ENCODE data around the gene PRSS12.

DNA sequence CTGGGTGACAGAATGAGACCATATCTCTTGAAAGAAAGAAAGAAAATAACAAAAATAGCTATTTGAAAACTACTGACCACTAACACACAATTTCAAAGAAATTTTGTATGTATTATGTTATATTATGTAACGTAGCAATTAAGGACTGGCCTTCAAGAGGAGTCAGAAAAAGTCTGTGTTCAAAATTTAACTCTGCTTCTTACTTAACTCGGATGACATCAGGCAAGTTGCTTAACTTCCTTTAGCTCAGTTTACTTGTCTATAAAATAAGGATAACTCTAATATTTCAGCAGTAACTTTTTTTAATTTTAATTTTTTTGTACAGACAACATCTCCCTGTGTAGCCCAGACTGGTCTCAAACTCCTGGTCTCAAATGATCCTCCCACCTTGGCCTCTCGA lies 14.6 kb upstream of the PRSS12 start:
- TF ChIP-seq, protein P1, sequence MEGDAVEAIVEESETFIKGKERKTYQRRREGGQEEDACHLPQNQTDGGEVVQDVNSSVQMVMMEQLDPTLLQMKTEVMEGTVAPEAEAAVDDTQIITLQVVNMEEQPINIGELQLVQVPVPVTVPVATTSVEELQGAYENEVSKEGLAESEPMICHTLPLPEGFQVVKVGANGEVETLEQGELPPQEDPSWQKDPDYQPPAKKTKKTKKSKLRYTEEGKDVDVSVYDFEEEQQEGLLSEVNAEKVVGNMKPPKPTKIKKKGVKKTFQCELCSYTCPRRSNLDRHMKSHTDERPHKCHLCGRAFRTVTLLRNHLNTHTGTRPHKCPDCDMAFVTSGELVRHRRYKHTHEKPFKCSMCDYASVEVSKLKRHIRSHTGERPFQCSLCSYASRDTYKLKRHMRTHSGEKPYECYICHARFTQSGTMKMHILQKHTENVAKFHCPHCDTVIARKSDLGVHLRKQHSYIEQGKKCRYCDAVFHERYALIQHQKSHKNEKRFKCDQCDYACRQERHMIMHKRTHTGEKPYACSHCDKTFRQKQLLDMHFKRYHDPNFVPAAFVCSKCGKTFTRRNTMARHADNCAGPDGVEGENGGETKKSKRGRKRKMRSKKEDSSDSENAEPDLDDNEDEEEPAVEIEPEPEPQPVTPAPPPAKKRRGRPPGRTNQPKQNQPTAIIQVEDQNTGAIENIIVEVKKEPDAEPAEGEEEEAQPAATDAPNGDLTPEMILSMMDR (IDR thresholded peaks at IDR 0.05; ENCODE audit: poor library complexity) = no peak
- TF ChIP-seq EZH2 (IDR thresholded peaks at IDR 0.05; ENCODE audit: borderline replicate concordance) = no peak
- TF ChIP-seq EZH2phosphoT487 (IDR thresholded peaks at IDR 0.05; ENCODE audit: low read depth, severe bottlenecking, unreplicated experiment) = no peak
